Inflammatory macrophage treated with lipopolysaccharide for 1 hour (primary cell): ENCODE measurements around the gene ABCB10.
"Not testable (repeated sequence)": the region's sequence is repeated elsewhere in the genome, so short reads cannot be mapped to it uniquely, and the experiment has no call there.

Experiments used
- DNase-seq, 2 donors: peaks; one replicate each; pipeline ENCODE4 v3.0.0-alpha.2; 2020 to 2022

ABCB10 gene

GRCh38 chr1:229535230-229535629, 23.3 kb downstream of the ABCB10 start:
- DNase-seq: no peak

- DNase-seq: no peak
Measured at GRCh38 chr1:229531326-229531725, 27.2 kb downstream of the ABCB10 start.

- DNase-seq: no peak
Measured at GRCh38 chr1:229529639-229530038, 28.9 kb downstream of the ABCB10 start.

- DNase-seq: no peak
Measured at GRCh38 chr1:229526695-229527094, 31.8 kb downstream of the ABCB10 start.

- no peak for DNase-seq
Measured at GRCh38 chr1:229523052-229523451, 35.5 kb downstream of the ABCB10 start.

GRCh38 chr1:229514578-229515275, 43.8 kb downstream of the ABCB10 start:
- DNase-seq: peak; percentile 65 to 80

- not testable (repeated sequence) for DNase-seq
Measured at GRCh38 chr1:229511625-229512024, 46.9 kb downstream of the ABCB10 start.

GRCh38 chr1:229511201-229511600, 47.3 kb downstream of the ABCB10 start:
- peak in 1 of 2 donors; percentile 51 for DNase-seq

- peak; percentile 39 to 70 for DNase-seq
Measured at GRCh38 chr1:229509576-229509975, 48.9 kb downstream of the ABCB10 start.

GRCh38 chr1:229508823-229509337, 49.6 kb downstream of the ABCB10 start:
- DNase-seq: peak in 1 of 2 donors; percentile 1

GRCh38 chr1:229507951-229508822, 50.3 kb downstream of the ABCB10 start, which contains the start of gene NUP133:
NUP133 (minus strand) TSS chr1:229508341; CDS start chr1:229508249, 92 bp downstream.
- DNase-seq: peak; percentile 94 to 100

- no peak for DNase-seq
Measured at GRCh38 chr1:229507502-229507901, 51.0 kb downstream of the ABCB10 start.

GRCh38 chr1:229506633-229507032, 51.9 kb downstream of the ABCB10 start:
- no peak for DNase-seq

- no peak for DNase-seq
Measured at GRCh38 chr1:229495782-229496181, 62.7 kb downstream of the ABCB10 start.

- DNase-seq: no peak
Measured at GRCh38 chr1:229487181-229487580, 71.3 kb downstream of the ABCB10 start.

GRCh38 chr1:229485318-229485717, 73.2 kb downstream of the ABCB10 start:
- no peak for DNase-seq

- no peak for DNase-seq
Measured at GRCh38 chr1:229482511-229482910, 76.0 kb downstream of the ABCB10 start.

GRCh38 chr1:229480495-229480894, 78.0 kb downstream of the ABCB10 start:
- no peak for DNase-seq

- peak in 1 of 2 donors; percentile 11 for DNase-seq
Measured at GRCh38 chr1:229479660-229480399, 78.7 kb downstream of the ABCB10 start.

- DNase-seq: no peak
Measured at GRCh38 chr1:229478852-229479251, 79.7 kb downstream of the ABCB10 start.

GRCh38 chr1:229475859-229476258, 82.6 kb downstream of the ABCB10 start:
- DNase-seq: not testable (repeated sequence)

GRCh38 chr1:229474509-229474908, 84.0 kb downstream of the ABCB10 start:
- no peak for DNase-seq

GRCh38 chr1:229471175-229471574, 87.3 kb downstream of the ABCB10 start:
- no peak for DNase-seq
